Subcutaneous abdominal adipose tissue (tissue), 5 donors: Measurements from ENCODE around the gene OR2S2.
A peak's percentile ranks its signal among the peaks of the same experiment; 100 is the strongest.
"Not testable (repeated sequence)": the region's sequence is repeated elsewhere in the genome, so short reads cannot be mapped to it uniquely, and the experiment has no call there.

Source experiments
- H3K27ac ChIP-seq: one replicate; pipeline ENCODE4 v1.7.0; 2013; ENCODE audit warnings: low read depth, mild to moderate bottlenecking, inconsistent platforms, low read length, moderate library complexity
- H3K27me3 ChIP-seq, 5 donors: one replicate each; pipeline ENCODE4 v1.7.0; 2013; ENCODE audit warnings: low read length in 5 of 5, inconsistent platforms in 1 of 5; ENCODE audit not compliant: control insufficient read depth in 5 of 5, insufficient read depth in 4 of 5
- H3K36me3 ChIP-seq, 5 donors: one replicate each; pipeline ENCODE4 v1.7.0; 2013; ENCODE audit warnings: low read length in 5 of 5; ENCODE audit not compliant: control insufficient read depth in 5 of 5, insufficient read depth in 5 of 5
- H3K4me1 ChIP-seq, 5 donors: one replicate each; pipeline ENCODE4 v1.7.0; 2013; ENCODE audit warnings: low read length in 5 of 5, mild to moderate bottlenecking in 3 of 5, moderate library complexity in 1 of 5; ENCODE audit not compliant: control insufficient read depth in 5 of 5, insufficient read depth in 5 of 5
- H3K4me3 ChIP-seq, 5 donors: one replicate each; pipeline ENCODE4 v1.7.0; 2013; ENCODE audit warnings: low read length in 5 of 5, low read depth in 1 of 5
- H3K9ac ChIP-seq, 5 donors: one replicate each; pipeline ENCODE4 v1.7.0; 2013; ENCODE audit warnings: low read length in 5 of 5, mild to moderate bottlenecking in 4 of 5, moderate library complexity in 3 of 5
- H3K9me3 ChIP-seq, 5 donors: one replicate each; pipeline ENCODE4 v1.7.0; 2013; ENCODE audit warnings: low read length in 5 of 5; ENCODE audit not compliant: control insufficient read depth in 5 of 5
- donor health status: healthy.
- donor health status: healthy.
- donor health status: healthy.
- donor health status: healthy.
- donor health status: healthy.

The OR2S2 gene, protein sequence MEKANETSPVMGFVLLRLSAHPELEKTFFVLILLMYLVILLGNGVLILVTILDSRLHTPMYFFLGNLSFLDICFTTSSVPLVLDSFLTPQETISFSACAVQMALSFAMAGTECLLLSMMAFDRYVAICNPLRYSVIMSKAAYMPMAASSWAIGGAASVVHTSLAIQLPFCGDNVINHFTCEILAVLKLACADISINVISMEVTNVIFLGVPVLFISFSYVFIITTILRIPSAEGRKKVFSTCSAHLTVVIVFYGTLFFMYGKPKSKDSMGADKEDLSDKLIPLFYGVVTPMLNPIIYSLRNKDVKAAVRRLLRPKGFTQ

DNA sequence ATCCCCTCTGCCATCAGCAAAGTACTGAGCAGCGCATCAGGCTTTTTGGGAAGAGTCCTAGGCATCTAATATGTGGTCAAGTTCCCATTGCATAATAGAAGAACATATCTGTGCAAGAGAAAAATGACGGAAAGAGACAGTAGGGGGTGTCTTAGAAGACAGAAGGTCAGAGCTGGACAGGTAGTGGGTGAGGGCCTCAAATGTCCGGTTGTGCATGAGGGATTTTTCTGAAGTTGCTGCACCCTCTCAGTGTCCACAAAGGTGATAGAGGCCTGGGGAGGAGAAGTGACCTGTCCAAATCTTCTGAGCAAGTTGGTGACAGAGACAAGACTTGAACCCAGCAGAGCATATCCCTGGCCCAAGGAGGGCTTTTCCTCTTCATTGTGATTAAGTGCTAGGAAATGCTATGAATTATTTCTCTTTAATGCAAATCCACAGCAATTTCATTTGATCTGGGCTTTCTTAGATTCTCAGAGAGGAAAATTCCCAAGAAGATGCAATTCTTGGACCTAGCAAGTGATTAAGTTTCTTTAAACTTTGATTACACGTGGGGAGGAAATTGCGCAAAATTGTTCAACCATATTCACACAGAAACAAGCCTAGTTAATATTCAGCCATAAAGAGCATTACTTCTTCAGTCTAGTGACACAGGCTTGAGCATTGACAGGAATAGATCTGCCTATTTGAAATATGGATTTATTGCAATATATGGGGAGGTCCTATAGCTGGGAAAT, at the start of gene OR2S2:
Gene OR2S2 (minus strand): TSS at position 51 of the 734 bp plus-strand sequence. CDS start 56 bp downstream, outside the sequence.
- Histone ChIP-seq H3K36me3 (peaks cover 0 to 3% (median 0%) of the 10 kb centered on the region in 5 donors), H3K9ac (no peak within 1 kb of the TSS), H3K4me3 (no peak within 1 kb of the TSS), H3K27me3 (peaks cover 0 to 4% (median 0%) of the 10 kb centered on the region in 5 donors), H3K4me1 (peaks cover 0 to 8% (median 5%) of the 10 kb centered on the region in 5 donors), H3K27ac (no peak within 1 kb of the TSS), H3K9me3 (no peaks in the 10 kb centered on the region)

DNA sequence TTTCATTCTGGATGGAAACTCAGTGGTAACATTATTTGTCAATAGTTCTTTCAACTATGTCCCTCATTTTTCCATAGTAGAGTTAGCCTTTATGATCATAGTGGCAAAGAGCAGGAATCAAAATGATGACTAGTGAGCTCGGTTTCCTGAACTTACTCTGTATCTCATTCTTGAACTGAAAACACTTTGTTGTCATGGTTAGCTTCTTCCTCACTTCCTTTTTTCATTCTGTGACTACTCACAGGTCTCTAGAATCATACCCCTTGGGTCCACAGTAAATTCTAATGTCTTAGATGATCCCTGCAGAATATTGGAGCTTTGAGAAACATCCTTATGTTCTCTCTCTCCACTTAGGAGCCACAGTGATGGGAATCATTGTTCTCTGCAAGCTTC, 49.4 kb upstream of the OR2S2 start:
- no peak overlapping the region for H3K27ac ChIP-seq
- H3K9ac ChIP-seq, result no peak overlapping the region

DNA sequence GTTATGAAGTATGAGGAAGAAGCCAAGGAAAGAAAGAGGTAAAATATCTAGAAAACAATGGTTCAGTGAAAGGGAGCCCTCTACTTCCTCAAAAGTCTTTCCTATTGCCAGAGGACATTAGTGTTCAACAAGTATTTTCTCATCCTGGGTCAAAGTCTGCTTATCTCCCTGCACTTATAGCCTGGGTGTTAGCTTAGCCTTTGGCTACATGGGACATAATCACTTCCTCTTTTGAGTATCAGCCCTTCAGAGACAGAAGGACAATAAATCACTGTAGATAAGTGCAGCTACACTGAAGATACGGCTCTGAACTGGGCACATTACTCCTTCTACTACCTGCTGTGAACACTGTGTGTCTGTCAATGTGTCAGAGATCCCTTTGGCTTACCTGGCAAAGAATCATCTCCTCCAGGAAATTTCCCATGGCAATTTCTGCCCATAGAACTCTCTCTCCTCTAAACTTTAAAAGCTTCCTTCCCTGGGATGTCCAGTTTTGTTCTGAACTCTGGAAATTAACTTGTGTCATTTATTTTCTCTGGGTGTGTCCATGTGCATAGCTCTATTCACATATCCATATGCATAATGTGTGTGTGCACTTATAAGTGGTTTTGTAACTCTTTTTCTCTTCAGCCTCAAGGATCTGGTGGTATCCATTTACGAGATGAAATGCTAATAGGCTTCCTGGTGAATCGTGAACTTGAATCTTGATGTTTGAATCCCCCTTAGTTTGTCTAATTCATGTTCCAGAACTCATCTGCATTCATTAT, 48.8 kb upstream of the OR2S2 start:
- Histone ChIP-seq H3K27ac (no peak overlapping the region), H3K27me3 (no peaks in the 10 kb centered on the region), H3K9me3 (peaks cover 0 to 8% (median 6%) of the 10 kb centered on the region in 5 donors), H3K4me1 (peaks cover 0 to 7% (median 3%) of the 10 kb centered on the region in 5 donors), H3K36me3 (no peaks in the 10 kb centered on the region), H3K9ac (no peak overlapping the region), H3K4me3 (no peak overlapping the region)

More for the DNA sequence above, 49.4 kb upstream of the OR2S2 start:
- Histone ChIP-seq H3K4me3 (no peak overlapping the region), H3K4me1 (peaks cover 0 to 7% (median 3%) of the 10 kb centered on the region in 5 donors), H3K27me3 (no peaks in the 10 kb centered on the region), H3K36me3 (no peaks in the 10 kb centered on the region), H3K9me3 (peaks cover 0 to 8% (median 6%) of the 10 kb centered on the region in 5 donors)

DNA sequence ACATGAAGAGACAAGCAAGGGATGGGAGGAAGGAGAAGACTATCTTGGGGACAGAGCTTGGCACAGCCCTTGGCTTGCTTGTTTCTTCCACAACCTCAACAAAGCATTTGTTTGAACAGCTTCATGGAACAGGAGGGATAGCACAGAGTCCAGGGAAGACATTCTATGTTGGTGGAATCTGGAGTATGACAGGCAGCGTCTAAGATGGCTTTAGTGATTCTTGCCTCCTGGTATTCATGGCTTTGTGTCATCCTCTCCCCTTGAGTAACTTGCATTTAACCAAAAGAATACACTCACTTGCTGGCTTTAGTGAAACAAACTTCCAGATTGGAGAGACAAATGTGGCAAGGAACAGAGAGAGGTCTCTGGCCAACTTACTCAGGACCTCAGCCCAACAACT, 47.9 kb upstream of the OR2S2 start:
- Histone ChIP-seq H3K27me3 (no peaks in the 10 kb centered on the region), H3K4me1 (peaks cover 0 to 7% (median 3%) of the 10 kb centered on the region in 5 donors), H3K36me3 (no peaks in the 10 kb centered on the region), H3K9ac (no peak overlapping the region), H3K27ac (no peak overlapping the region), H3K4me3 (no peak overlapping the region), H3K9me3 (peaks cover 0 to 8% (median 6%) of the 10 kb centered on the region in 5 donors)

DNA sequence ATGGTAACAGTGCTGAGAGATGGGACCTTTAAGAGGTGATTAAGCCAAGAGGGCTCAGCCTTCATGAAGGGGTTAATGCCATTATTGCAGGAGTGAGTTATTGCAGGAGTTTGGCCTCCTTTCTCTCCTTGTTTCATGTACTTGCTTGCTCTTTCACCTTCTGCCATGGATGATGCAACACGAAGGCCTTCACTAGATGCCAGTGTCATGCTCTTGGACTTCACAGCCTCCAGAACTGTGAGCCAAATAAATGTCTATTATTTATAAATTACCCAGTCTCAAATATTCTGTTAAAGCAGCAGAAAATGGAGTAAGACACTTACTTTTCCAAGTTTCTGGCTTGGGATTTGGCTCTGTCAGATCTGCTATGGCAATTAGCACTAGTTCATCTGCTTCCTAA, 40.4 kb upstream of the OR2S2 start:
- peaks cover 0 to 8% (median 5%) of the 10 kb centered on the region in 5 donors for H3K9me3 ChIP-seq
- no peaks in the 10 kb centered on the region for H3K27me3 ChIP-seq
- no peaks in the 10 kb centered on the region for H3K36me3 ChIP-seq
- H3K4me3 ChIP-seq, result peak overlapping the region in 1 of 5 donors; percentile 22
- no peak overlapping the region for H3K27ac ChIP-seq
- peaks cover 0 to 9% (median 8%) of the 10 kb centered on the region in 5 donors for H3K4me1 ChIP-seq
- H3K9ac ChIP-seq, result no peak overlapping the region

DNA sequence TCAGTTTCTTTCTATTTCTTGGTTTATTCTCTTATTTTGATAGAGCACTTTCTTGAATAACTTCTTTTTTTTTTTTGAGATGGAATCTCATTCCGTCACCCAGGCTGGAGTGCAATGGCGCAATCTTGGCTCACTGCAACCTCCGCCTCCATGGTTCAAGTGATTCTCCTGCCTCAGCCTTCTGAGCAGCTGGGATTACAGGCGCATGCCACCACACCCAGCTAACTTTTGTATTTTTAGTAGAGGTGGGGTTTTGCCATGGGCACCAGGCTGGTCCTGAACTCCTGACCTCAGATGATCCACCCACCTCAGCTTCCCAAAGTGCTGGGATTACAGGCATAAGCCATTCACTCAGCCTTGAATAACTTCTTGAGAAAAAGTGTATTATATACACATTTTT, 39.1 kb upstream of the OR2S2 start:
- H3K27ac ChIP-seq, H3K4me3 ChIP-seq, H3K27me3 ChIP-seq, H3K9me3 ChIP-seq, H3K9ac ChIP-seq, H3K4me1 ChIP-seq, H3K36me3 ChIP-seq: not testable (repeated sequence)

DNA sequence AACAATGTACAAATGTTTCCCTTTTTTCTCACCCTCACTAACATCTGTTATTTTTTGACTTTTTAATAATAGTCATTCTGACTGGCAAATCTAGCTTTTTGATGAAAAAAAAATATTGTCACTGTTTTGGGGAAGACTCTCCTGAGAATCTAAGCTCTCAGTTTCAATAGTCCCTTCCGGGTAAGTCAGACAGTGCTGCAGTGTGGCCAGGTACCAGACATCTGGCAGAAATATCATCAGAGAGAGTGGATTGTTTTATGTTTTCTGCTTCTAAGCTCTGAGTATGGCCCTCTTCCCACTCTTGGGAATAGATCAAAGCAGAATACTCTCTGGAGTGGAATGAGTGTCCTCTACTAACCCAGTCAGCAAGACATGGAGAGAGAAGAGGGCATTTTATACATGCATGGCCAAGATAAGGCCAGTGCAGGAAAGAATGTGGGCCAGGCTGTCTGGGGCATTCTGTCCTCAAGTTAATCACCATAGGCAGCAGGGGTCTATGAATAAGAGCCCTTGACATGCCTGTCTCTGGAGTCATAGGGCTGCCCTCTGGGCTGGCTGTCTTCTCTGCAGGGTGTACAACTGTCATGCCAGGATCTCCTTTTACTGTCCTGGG, 38.5 kb upstream of the OR2S2 start:
- Histone ChIP-seq H3K9me3 (peaks cover 0 to 8% (median 5%) of the 10 kb centered on the region in 5 donors), H3K4me3 (no peak overlapping the region), H3K4me1 (peaks cover 0 to 9% (median 8%) of the 10 kb centered on the region in 5 donors), H3K36me3 (no peaks in the 10 kb centered on the region), H3K27ac (no peak overlapping the region), H3K27me3 (no peaks in the 10 kb centered on the region), H3K9ac (no peak overlapping the region)

DNA sequence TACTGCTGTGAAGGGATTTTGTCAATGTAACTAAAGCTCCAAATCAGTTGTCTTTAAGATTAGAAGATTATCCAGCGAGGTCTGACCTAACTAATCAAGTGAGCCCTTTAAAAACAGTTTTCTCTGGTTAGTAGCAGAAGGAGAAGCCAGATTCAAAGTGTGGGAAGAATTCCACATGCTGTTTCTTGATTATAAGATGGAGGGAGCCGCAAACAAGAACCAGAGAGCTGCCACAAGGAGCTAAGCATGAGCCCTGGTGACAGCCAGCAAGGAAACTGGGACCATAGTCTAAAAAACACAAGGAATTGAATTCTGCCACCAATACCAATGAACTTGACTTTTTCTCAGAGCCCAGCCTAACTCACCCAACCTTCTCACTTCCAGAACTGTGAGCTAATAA, 37.0 kb upstream of the OR2S2 start:
- Histone ChIP-seq H3K27ac (no peak overlapping the region), H3K4me1 (peaks cover 0 to 9% (median 8%) of the 10 kb centered on the region in 5 donors), H3K36me3 (no peaks in the 10 kb centered on the region), H3K9ac (no peak overlapping the region), H3K4me3 (no peak overlapping the region), H3K27me3 (no peaks in the 10 kb centered on the region), H3K9me3 (peaks cover 0 to 8% (median 5%) of the 10 kb centered on the region in 5 donors)

DNA sequence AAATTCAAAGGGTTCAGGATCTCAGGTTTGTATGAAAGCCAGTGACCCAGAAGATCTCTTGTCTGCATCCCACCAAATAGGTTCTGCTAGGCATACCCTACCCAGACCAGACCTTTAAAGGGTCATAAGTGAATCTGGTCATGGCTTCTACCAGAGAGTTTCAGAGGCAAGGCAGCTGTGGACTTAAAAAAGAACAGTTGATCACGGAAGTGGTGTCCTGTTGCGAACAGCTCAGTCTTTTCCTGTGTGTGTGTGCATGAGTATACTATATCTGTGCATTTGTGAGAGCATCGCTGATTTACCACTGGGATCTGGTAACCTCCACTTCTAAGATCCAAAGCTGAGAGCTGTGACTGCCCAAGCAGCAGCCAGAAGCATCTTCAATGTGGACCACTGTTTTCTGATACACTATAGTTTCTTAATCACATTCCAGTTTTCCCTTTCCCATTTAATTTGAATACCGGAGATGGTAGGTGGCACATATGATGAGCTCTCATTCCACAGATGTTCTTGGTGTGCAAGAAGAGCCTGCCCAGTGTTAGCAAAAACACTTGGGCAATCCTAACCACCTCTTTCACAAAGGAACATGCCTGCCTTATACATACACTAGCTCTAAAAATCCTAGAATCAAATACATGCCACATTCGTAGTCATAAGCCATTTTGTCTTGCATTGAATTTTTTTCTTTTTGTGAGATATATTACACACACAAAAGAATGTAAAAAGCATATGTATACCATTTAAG, 36.2 kb upstream of the OR2S2 start:
- Histone ChIP-seq H3K9me3 (peaks cover 0 to 8% (median 5%) of the 10 kb centered on the region in 5 donors), H3K4me1 (peaks cover 0 to 9% (median 8%) of the 10 kb centered on the region in 5 donors), H3K4me3 (no peak overlapping the region), H3K36me3 (no peaks in the 10 kb centered on the region), H3K27ac (no peak overlapping the region), H3K9ac (no peak overlapping the region), H3K27me3 (no peaks in the 10 kb centered on the region)
